HG02623 (cell line): Measurements from ENCODE around the gene PRRT1B.

ENCODE experiments used
- ATAC-seq: cut with Tn5 transposase; IDR thresholded peaks from one replicate; pipeline ENCODE4 v1.9.1; 2021; ENCODE audit warnings: moderate library complexity; ENCODE audit not compliant: unreplicated experiment

PRRT1B gene

DNA sequence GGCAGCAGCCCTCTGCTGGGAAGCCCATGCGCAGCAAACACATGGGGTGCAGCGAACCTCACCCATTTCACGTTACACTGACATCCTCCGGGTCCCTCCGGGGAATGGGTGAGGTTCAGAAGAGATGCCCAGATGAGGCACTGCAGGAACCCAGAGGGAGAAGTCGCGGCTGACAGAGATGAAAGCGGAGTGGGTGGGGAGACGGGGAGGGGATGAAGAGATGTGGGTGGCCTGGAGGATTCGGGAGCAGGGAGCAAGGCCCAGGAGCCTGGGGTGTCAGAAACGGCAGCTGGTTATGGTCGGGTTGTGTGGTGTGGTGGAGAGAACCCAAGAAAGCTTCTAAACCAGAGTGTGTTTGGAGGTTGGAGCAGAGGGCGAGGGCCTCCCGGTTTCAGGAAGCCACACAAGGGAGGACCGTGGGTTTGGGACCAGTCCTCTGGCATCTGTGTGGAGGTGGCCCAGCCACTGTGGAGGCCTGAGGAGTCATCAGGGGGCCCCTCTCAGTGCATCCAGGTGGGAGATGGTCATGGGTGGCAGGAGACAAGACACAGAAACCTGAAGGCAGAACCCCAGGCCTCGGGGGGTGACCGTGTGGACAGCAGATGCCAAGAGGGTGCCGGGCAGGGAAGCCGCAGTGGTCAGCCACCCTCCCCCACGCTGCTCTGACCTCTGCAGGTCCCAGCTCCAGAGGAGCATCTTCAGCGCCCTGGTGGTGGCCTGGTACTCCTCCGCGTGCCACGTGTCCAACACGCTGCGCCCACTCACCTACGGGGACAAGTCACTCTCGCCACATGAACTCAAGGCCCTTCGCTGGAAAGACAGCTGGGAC is 22.9 kb upstream of the PRRT1B start:
- ATAC-seq: no peak

DNA sequence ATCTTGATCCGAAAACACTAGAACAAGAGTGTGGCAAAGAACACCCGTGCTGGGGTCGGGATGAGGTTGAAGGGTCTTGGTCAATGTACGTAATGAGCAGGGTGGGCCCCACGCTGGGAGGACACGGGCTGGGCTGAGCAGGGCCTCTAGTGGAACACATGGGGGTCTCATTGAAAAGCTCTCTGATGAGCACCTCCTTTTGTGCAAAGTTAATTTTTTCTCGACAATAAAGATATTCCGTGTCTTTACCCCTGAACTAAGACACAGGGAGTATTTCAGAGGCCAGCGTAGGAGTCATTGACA is 22.3 kb upstream of the PRRT1B start:
- ATAC-seq: no peak

GRCh38 chr9:131523451-131524435 is 21.6 kb upstream of the PRRT1B start:
- no peak for ATAC-seq

GRCh38 chr9:131524665-131525315 is 20.5 kb upstream of the PRRT1B start:
- no peak for ATAC-seq

- no peak for ATAC-seq
Measured at GRCh38 chr9:131525643-131526565, 19.4 kb upstream of the PRRT1B start.

GRCh38 chr9:131528186-131528585 is 17.1 kb upstream of the PRRT1B start:
- ATAC-seq: no peak

- ATAC-seq: no peak
Measured at GRCh38 chr9:131528886-131529505, 16.3 kb upstream of the PRRT1B start.

DNA sequence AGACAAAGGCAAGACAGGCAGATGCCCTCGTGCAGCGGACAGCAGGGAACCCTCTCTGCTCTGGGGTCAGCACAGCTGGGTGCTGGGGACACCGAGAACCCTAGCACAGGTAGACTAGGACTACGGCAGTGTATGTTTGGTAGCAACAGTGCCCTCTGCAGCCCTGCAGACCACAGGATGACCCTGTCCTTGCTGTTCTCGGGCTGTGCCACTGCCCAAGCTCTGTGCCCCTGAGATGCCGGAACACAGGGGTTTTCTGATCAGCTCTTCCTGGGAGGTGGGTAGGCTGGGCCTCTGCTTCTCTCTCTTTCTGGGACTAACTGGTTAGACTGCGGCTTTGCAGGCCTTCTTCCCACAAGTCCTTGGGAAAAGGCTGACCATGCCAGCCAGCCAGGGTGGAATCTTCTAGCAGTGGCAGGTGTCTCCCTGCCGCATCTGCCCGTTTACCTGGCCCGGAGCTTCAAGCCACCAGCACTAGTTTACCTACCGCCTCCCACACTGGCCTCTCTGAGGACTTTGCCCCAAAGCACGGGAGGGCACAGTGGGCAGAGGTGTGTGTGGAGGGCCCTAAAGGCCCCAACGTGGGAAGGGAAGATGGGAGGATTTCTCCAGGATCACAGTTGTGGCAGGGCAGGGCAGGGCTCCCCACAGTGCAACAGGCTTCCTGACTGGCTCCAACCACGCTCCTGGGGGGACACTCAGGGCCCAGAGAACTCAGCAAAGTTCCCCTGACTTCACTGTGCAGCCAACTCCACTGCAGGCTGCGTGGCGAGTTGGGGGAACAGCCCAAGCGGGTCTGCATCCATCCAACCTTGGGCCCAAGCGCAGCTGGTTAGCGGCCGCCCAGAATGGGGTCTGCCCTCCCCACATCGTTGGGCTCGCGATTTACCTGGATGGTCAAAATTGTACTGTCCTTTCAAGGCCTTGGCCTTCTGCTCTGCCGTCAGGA is 15.5 kb upstream of the PRRT1B start:
- ATAC-seq: no peak

DNA sequence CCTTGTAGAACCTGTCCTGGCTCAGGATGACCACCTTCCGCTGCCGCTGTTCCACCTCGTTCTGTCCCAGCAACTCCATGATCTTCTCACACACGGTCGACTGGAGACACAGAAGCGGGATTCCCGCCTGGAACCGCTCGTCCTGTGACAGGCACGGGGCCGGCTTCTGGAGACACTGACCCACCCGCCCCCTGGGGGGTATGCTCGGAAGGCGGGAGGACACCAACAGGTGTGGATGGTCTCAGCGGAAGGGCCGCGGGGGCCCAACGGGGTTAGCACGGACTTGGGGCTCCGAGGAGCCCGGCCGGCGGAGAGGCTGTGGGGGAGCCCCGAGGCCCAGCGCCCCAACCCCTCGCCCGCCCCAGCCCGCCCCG is 14.8 kb upstream of the PRRT1B start:
- ATAC-seq: peak; percentile 19

- ATAC-seq: peak; percentile 82
Measured at GRCh38 chr9:131530920-131531832, 14.1 kb upstream of the PRRT1B start, which contains the start of gene UCK1. Gene UCK1 (minus strand): TSS chr9:131531263. CDS start chr9:131531174, 89 bp downstream.

- ATAC-seq: no peak
Measured at GRCh38 chr9:131534721-131535237, 10.5 kb upstream of the PRRT1B start.

GRCh38 chr9:131537946-131538345 is 7.4 kb upstream of the PRRT1B start:
- no peak for ATAC-seq

- no peak for ATAC-seq
Measured at GRCh38 chr9:131539223-131539923, 6.0 kb upstream of the PRRT1B start.

DNA sequence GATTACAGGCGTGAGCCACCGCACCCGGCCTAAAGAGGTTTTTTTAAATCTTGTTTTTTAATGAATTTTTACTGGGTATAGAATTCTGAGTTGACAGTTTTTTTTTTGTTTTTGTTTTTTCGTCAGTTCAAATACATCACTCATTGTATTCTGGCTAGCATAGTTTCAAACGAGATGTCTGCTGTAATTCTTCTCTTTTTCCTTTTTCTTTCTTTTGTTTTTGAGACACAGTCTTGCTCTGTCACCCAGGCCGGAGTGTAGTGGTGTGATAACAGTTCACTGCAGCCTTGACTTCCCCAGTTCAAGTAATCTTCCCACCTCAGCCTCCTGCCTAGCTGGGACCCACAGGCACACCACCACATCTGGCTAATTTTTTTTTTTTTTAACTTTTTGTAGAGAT is 2.2 kb upstream of the PRRT1B start:
- no peak for ATAC-seq

GRCh38 chr9:131545786-131546335 is 538 bp downstream of the PRRT1B start:
- ATAC-seq: no peak

DNA sequence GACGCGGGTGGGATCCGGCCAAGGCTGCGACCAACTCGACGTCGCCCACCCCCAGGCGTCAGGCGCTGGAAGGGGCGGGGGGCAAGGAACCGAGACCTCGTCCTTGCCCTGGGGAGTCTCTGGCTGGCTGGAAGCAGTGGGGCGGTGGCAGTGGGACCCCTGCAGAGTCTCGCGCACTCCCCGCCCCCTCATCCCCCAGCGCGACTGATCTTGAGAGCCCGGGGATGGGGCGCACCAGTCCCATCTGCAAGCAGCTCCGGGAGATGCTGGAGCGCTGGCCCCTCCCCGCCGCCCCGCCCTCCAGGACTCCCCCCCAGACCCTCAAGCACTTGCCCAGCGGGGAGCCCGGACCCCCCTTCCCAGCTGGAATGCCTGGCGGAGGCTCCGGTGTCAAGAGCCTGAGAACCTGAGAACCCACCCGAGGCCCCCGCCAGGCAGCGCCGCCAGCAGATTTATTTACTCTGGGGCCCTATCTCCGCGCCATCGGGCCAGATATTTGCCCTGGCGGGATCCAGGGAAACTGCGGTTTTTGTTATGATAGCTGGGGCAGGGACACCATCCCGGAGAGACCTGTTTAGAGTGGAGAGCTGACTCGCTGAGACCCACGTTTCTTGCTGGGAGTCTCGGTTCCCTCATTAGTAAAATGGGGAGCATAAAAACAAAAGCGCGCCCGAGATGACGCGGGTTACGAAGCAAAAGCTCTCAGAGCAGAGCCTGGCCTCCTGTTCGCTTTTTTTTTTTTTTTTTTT is 1.2 kb downstream of the PRRT1B start:
- no peak for ATAC-seq
